Esophagus muscularis mucosa (tissue), 2 donors: ENCODE measurements around the gene GNPDA2.

Source experiments
- EP300 ChIP-seq: sonication (generic); formaldehyde crosslinking; IDR thresholded peaks from one replicate; pipeline ENCODE4 v1.6.1; 2017; ENCODE audit warnings: antibody characterized with exemption
- POLR2A ChIP-seq: fragments of 450-650 bp; IDR thresholded peaks from one replicate; pipeline ENCODE4 v1.6.1; 2017; ENCODE audit warnings: antibody characterized with exemption, moderate library complexity, mild to moderate bottlenecking, low read depth

- TF ChIP-seq EP300 (no peak), POLR2A (no peak)
Measured at GRCh38 chr4:44700427-44700826, 25.9 kb downstream of the GNPDA2 start.
